Heart left ventricle (tissue), 16 donors: ENCODE data around the gene RTTN. TPM values are rescaled to one million over a fixed set of nuclear protein-coding genes. Genes with fewer than 3 reads are reported as not detected.
"Not testable (repeated sequence)": the region's sequence is repeated elsewhere in the genome, so short reads cannot be mapped to it uniquely, and the experiment has no call there.

ENCODE experiments used
- ATAC-seq, 4 donors: fragments of 200-7000 bp; cut with Tn5 transposase; one replicate each; pipeline ENCODE4 v1.9.1; 2020 to 2022; ENCODE audit warnings: moderate library complexity in 4 of 4, mild to moderate bottlenecking in 3 of 4, moderate number of reproducible peaks in 1 of 4
- DNase-seq, 5 donors: peaks; one replicate each; pipeline ENCODE4 v3.0.0-alpha.2; 2020
- H3K27ac ChIP-seq, 12 donors: fragments of 200-600 bp; sonication (generic) in 4 of 12; one replicate each; pipeline versions ENCODE4 v1.5.0 to v1.8.0; 2016 to 2022; ENCODE audit warnings: mild to moderate bottlenecking in 2 of 12
- H3K27me3 ChIP-seq, 9 donors: fragments of 200-600 bp; sonication (generic) in 2 of 9; one replicate each; pipeline versions ENCODE4 v1.5.1 to v1.8.0; 2016 to 2022; ENCODE audit warnings: mild to moderate bottlenecking in 3 of 9
- H3K36me3 ChIP-seq, 9 donors: fragments of 200-600 bp; sonication (generic) in 2 of 9; one replicate each; pipeline versions ENCODE4 v1.5.0 to v1.8.0; 2018 to 2022; ENCODE audit warnings: mild to moderate bottlenecking in 2 of 9
- H3K4me1 ChIP-seq, 12 donors: fragments of 200-600 bp; sonication (generic) in 4 of 12; one replicate each; pipeline versions ENCODE4 v1.5.0 to v1.8.0; 2016 to 2022; ENCODE audit warnings: mild to moderate bottlenecking in 3 of 12
- H3K4me3 ChIP-seq, 12 donors: fragments of 200-600 bp; sonication (generic) in 4 of 12; one replicate each; pipeline versions ENCODE4 v1.5.0 to v1.8.0; 2017 to 2022; ENCODE audit warnings: mild to moderate bottlenecking in 9 of 12, moderate library complexity in 4 of 12
- H3K9me3 ChIP-seq, 12 donors: fragments of 200-600 bp; sonication (generic) in 4 of 12; one replicate each; pipeline versions ENCODE4 v1.5.0 to v1.8.0; 2016 to 2022; ENCODE audit warnings: mild to moderate bottlenecking in 1 of 12
- CTCF ChIP-seq, 12 donors: fragments of 200-600 bp; sonication (generic) in 4 of 12; IDR thresholded peaks; one replicate each; pipeline versions ENCODE4 v1.5.0 to v1.8.0; 2018 to 2022; ENCODE audit warnings: antibody characterized with exemption in 12 of 12, mild to moderate bottlenecking in 5 of 12
- POLR2A ChIP-seq, 2 donors: fragments of 450-650 bp; IDR thresholded peaks; one replicate each; pipeline ENCODE4 v1.6.1; 2017; ENCODE audit warnings: antibody characterized with exemption in 2 of 2, mild to moderate bottlenecking in 2 of 2, moderate library complexity in 2 of 2
- WGBS, 4 donors: extraction: QIAGEN DNeasy Blood & Tissue Kit in 2 of 4; methylation state at CpG; one replicate each; pipeline versions ENCODE4 v1.1.5 to v1.1.7; 2013 to 2018; 5-methylcytosine and 5-hydroxymethylcytosine counted together
- intact Hi-C, 10 donors: fragments of 100-400 bp; cut with DNase I; formaldehyde crosslinking; loops; one replicate each; pipeline versions ENCODE4 v1.11.1 to v1.14.2; 2022
- long read RNA-seq, 3 donors: library from polyadenylated mRNA; unstranded; transcript quantifications; one replicate each; pipeline ENCODE4 v2.0.0, GENCODE V29; 2020 to 2021
- polyA plus RNA-seq, 2 donors: library from polyadenylated mRNA; stranded (reverse); fragments of 200-250 nt; gene quantifications; one replicate each; pipeline ENCODE4 v1.2.3, GENCODE V29; 2013
- total RNA-seq, 9 donors: library from RNA; depleted of rRNA in 2 of 9; stranded (reverse); fragments of >200 nt in 2 of 9; fragmentation: NEBNext Ultra II Directional in 3 of 9; extraction: Animal tissue kit (Norgen Biotek cat#: 25700) in 3 of 9; gene quantifications; one replicate each; pipeline versions ENCODE4 v1.1.0 to v1.2.4, GENCODE V29; 2016 to 2023
- donor health status: ischemic (EF 13 %, LVEDD 7.1; RV severe dilation, severe dysfunction).
- donor health status: healthy with polysubstance abuse.
- donor health status: DM: no; HTN: yes; CAD: no.
- donor health status: DM: no; HTN: no; CAD: no.
- donor health status: ischemic (EF 25% LVEDD 6.9; RV normal size, moderate dysfunction).
- donor health status: ischemic (EF 25% LVEDD 5.7; RV mildly dilated, moderate dysfunction).
- donor health status: healthy.
- donor health status: DM: yes; HTN: yes; CAD: no.
- donor health status: ischemic (EF 35%, LVEDD 5.7; RV mildly dilated, moderate dysfunction).
- donor health status: nonischemic (EF 11% LVEDD 7.7; RV severe dilation, severe dysfunction).
- donor health status: DM: yes; HTN: yes; CAD: no.
- donor health status: PGD.
- donor health status: ischemic (EF 29% LVEDD 5.4; RV normal size, mild dysfunction).
- donor health status: nonischemic (EF 23%, LVEDD 6.1; RV moderate dilation, normal function).

RTTN gene
- total RNA-seq (10 to 100 TPM in 3 of 9 donors, 1 to 10 TPM in 6; 6.6 to 14.3 (median 8.8) TPM), polyA plus RNA-seq (1 to 10 TPM; 5.8 TPM)
- long read RNA-seq, donor 1, partial matches to known transcripts, result 1 of 2 reads
- long read RNA-seq, donor 1, other reads (novel, unspliced or antisense), result 1 of 2 reads
- long read RNA-seq, donor 2, partial matches to known transcripts, result 7 of 7 reads
- long read RNA-seq, donor 2, other reads (novel, unspliced or antisense), result 0 of 7 reads
- long read RNA-seq, donor 3, partial matches to known transcripts, result 2 of 2 reads
- long read RNA-seq, donor 3, other reads (novel, unspliced or antisense), result 0 of 2 reads

- peak; percentile 94 to 97 (median 96) for DNase-seq
- no peaks in the 10 kb centered on the region for H3K27me3 ChIP-seq
- whole genome bisulfite sequencing, 4 donors, result 0% methylated on average over 63 to 78 of the region's 78 CpGs
- peak; percentile 99 to 100 (median 100) for ATAC-seq
- peak within 1 kb of the TSS; percentile 93 to 99 (median 97) for H3K27ac ChIP-seq
- TF ChIP-seq POLR2A (IDR thresholded peaks at IDR 0.05) (peak in 1 of 2 donors; percentile 17), CTCF (IDR thresholded peaks at IDR 0.05) (peak in 1 of 12 donors; percentile 16)
- H3K36me3 ChIP-seq, result peaks cover 0 to 29% (median 17%) of the 10 kb centered on the region in 9 donors
- H3K9me3 ChIP-seq, result no peaks in the 10 kb centered on the region
- H3K4me3 ChIP-seq, result peak within 1 kb of the TSS; percentile 46 to 92 (median 77)
- intact Hi-C loops, result loop anchor here (2.0 to 5.0 kb wide), 6 partner anchors 82 to 229 kb away; partner anchors contain the start of gene SOCS6 (in 7 of the 10)
- H3K4me1 ChIP-seq, result peaks cover 0 to 19% (median 11%) of the 10 kb centered on the region in 12 donors
These were observed at the start of gene RTTN for GRCh38 chr18:70205421-70206397. RTTN (minus strand) TSS chr18:70205687; CDS start chr18:70205658, 29 bp downstream.

GRCh38 chr18:70250781-70251180 lies 45.3 kb upstream of the RTTN start:
- no peak overlapping the region for H3K27ac ChIP-seq

GRCh38 chr18:70249861-70250260 lies 44.4 kb upstream of the RTTN start:
- H3K4me3 ChIP-seq, H3K27me3 ChIP-seq, ATAC-seq, intact Hi-C loops, H3K27ac ChIP-seq, H3K36me3 ChIP-seq, DNase-seq, H3K9me3 ChIP-seq: not testable (repeated sequence)
- peaks cover 0 to 12% (median 6%) of the 10 kb centered on the region in 12 donors for H3K4me1 ChIP-seq
- WGBS, 4 donors, result 94 to 97% (median 96%) methylated on average over 18 of the region's 18 CpGs

More at GRCh38 chr18:70250781-70251180, 45.3 kb upstream of the RTTN start:
- TF ChIP-seq POLR2A (IDR thresholded peaks at IDR 0.05), result no peak
- TF ChIP-seq CTCF (IDR thresholded peaks at IDR 0.05), result no peak
- peaks cover 0 to 12% (median 6%) of the 10 kb centered on the region in 12 donors for H3K4me1 ChIP-seq
- DNase-seq (no peak), ATAC-seq (no peak)
- intact Hi-C loops, result no loop called here
- WGBS, 4 donors, result 75 to 89% (median 83%) methylated on average over 12 of the region's 12 CpGs
- no peaks in the 10 kb centered on the region for H3K27me3 ChIP-seq
- no peak overlapping the region for H3K4me3 ChIP-seq
- no peaks in the 10 kb centered on the region for H3K9me3 ChIP-seq
- no peaks in the 10 kb centered on the region for H3K36me3 ChIP-seq

- DNase-seq, result no peak
- Histone ChIP-seq H3K27ac (no peak overlapping the region), H3K27me3 (no peaks in the 10 kb centered on the region), H3K36me3 (no peaks in the 10 kb centered on the region), H3K4me1 (peaks cover 0 to 12% (median 6%) of the 10 kb centered on the region in 12 donors), H3K4me3 (no peak overlapping the region), H3K9me3 (no peaks in the 10 kb centered on the region)
- no peak for ATAC-seq
- TF ChIP-seq POLR2A (IDR thresholded peaks at IDR 0.05) (no peak), CTCF (IDR thresholded peaks at IDR 0.05) (no peak)
- intact Hi-C loops, result no loop called here
- 86 to 93% (median 90%) methylated on average over 5 of the region's 5 CpGs for WGBS, 4 donors
These were observed 43.6 kb upstream of the RTTN start for GRCh38 chr18:70249118-70249517.
